ENCODE data around the gene POC1A.

Gene POC1A

DNA sequence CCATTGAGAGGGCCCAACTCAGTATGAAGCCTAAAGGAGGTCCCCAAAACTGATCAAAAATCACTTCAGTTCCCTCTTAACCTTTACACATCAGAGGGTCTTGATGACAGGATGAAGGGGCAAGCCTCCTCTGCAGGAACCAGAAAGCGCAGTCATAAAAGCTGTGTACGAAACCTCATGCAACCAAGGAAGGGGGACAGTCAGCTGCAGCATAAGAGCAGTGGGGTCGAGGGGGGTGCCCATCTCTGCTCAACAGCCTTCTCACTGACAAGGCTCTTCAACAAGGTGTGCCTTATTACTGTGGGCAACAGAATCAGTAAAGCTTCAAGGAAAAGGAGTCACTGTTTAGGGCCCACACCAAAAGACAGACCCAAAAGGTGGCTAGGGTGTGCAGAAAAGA lies 3.9 kb downstream of the POC1A start:
- DNase-seq = no peak

DNA sequence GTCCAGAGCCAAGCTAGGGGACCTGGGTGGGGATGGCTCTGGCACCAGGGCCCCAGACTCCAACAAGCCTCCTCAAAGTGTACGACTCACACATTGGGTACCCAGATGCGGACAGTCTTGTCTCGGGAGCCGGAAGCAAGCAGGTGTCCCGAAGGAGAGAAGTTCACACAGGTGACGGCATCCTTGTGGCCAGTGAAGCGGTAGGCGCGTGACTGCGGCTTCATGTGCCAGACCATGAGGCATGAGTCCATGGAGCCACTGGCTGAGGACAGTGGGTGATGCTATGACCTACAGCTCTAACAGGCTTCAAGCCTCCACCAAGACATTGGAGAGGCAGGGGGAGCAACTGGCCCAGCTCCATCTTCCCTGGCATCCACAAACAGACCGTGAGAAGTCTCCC lies 4.5 kb downstream of the POC1A start:
- DNase-seq = no peak

- DNase-seq = no peak
Observed at GRCh38 chr3:52149021-52149420, 5.2 kb downstream of the POC1A start.

GRCh38 chr3:52147804-52148203 lies 6.4 kb downstream of the POC1A start:
- DNase-seq = no peak

DNA sequence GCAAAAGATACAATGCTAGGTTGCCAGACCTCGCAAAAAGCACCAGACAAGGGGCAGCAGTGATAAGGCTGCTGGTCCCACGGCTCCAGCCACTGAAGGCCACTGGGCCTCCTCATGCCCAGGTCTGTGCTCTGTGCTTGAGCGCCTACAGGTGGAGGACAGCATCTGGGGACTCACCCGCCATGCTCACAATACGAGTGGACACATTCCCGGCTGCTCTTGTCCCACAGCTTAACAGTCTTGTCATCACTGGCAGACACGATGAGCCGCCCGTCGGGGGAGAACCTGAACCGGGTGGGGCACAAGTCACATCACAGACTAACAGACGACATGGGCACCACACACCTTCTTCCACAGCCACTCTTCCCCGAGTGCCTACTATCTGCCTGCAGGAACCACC lies 7.4 kb downstream of the POC1A start:
- DNase-seq = no peak

DNA sequence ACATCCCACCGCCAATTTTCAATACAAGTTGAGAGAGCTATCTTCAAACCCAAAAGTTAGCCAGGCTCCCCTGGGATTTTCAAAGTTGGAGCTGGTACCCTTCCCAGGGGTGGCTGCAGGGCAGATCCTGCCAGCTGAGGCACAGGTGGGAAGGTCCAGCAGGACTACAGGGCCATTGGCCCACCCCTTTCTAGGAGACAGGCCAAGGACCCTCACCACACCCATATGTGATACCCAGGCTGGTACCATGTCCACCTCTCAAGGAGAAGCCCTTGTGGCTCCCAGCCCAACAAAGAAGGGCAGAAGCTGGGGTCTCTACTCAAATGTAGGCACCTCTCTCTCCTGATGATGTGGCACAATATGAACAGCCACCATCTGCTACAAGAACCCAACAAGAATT lies 8.0 kb downstream of the POC1A start:
- DNase-seq = no peak

DNA sequence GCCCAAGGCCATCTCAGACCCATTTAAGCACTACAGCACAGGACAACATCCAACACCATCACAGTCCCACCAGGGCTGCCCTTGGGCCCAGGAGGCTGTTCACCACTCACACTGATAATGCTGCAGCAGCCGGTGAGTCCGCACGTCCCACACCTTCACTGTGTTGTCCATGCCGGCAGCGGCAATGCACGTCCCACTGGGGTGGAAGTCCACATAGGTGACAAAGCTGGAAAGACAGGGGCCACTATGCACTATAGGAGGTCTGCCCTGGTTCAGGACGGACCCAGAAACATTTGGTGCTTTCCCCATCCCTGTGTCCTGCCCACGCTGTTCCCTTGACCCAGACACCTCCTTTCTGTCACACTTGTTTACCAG lies 8.5 kb downstream of the POC1A start:
- DNase-seq = no peak

GRCh38 chr3:52144796-52145735 lies 9.2 kb downstream of the POC1A start:
- no peak for DNase-seq

- peak; percentile 74 for DNase-seq
Observed at GRCh38 chr3:52144034-52144795, 10.0 kb downstream of the POC1A start.

GRCh38 chr3:52143616-52144015 lies 10.6 kb downstream of the POC1A start:
- no peak for DNase-seq

DNA sequence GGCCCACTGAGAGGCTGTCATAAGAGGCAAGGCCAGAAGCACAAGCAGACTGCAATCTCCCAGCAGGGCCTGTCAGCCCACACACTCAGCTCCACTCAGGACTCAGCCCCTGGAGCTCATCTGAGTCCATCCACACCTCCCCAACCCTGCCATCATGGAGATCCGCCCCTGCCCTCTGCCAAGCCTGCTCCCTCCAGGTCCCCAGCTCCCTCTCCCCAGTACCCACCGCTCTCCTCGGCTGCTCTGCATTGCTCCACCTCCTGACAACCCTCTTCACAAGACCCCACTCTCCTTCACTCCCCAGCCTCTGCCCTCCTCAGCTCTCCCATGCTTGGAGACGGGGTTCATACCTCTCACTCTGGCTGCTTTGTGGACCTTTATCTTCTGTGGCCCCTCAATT lies 11.1 kb downstream of the POC1A start:
- DNase-seq = no peak

GRCh38 chr3:52141751-52142150 lies 12.5 kb downstream of the POC1A start:
- no peak for DNase-seq

DNA sequence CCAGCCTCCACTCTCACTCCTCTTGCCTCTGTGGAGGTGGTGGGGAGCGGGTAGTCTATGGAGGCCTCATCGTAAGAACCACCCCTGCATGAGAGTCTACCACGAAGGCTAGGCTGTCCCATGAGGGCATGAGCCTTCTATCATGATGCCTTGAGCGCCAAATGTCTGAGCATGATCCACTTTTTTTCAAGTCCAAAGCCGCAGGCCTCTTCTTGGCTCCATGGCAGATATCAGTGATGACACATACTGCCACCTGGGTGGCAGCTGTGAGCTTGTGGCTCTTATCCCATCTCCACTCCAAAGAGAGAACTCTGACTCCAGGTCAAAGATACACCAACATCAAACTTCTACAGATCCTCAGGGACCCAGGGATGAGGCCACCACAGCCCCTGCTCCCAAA lies 13.5 kb downstream of the POC1A start:
- no peak for DNase-seq

- DNase-seq = no peak
Observed at GRCh38 chr3:52140000-52140399, 14.2 kb downstream of the POC1A start.

GRCh38 chr3:52137311-52137710 lies 16.9 kb downstream of the POC1A start:
- no peak for DNase-seq

DNA sequence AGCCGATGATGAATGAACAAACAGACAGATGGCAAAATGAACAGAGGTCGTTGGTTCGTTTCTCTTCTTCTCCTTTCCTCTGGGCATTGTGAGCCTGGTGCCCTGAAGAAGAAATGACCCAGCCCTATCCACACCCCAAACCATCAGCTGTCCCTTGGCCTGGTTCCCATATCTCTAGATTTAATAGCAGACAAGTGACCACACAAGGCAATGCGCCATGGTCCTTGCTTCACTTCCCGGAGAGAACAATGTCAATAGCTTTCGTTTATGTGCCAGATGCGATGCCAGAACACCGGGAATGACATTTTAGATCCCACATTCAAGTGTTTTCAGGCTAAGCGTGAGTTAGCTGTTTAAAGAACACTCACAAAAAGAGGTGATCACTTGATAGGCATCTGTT lies 17.7 kb downstream of the POC1A start:
- DNase-seq = no peak

DNA sequence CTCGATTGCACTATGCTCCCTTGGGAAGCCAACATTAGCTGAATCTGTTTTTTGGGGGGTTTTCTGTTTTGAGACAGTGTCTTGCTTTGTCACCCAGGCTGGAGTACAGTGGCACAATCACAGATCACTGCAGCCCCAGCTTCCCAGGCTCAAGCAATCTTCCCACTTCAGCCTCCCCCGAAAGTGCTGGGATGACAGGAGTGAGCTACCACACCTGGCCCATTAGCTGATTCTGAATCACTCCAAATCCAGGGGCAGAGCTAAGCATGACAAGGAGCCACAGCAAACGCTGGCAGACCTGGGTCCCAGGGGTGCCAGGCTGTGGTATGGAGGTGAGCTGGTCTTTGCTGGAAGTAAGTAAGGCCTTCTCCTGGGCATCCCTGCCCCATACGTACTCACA lies 18.9 kb downstream of the POC1A start:
- DNase-seq = no peak

DNA sequence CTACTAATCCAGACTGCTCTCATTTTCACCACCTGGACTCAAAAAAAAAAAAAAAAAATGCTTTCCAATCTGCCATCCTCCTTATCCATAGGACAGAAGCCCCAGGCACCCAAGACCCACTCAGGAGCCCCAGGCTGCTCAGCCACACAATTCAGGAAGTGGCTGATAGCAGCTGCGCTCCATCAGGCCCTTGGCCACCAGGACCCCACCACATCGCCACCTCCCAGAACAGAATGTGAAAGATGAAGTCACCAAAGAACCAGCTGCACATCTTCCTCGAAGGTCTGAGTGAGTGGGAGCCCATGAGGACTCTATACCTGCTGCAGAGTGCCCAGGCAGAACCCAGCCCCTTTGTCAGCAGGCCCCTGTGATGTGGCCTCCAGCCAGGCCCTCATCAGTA lies 19.5 kb downstream of the POC1A start:
- DNase-seq = peak; percentile 23

DNA sequence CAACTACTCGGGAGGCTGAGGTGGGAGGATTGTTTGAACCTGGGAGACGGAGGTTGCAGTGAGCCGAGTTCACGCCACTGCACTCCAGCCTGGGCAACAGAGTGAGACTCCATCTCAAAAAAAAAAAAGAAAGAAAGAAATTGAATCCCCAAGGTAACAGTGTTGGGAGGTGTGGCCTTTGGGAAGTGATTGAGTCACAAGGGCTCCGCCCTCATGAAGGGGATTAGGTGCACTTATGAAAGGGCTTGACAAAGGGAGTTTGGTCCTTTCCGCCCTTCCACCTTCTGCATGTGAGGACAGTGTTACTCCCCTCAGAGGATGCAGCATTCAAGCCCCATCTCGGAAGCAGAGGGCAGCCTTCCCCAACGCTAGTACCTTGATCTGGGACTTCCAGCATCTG lies 21.3 kb downstream of the POC1A start:
- no peak for DNase-seq

- no peak for DNase-seq
Observed at GRCh38 chr3:52132041-52132440, 22.2 kb downstream of the POC1A start.

DNA sequence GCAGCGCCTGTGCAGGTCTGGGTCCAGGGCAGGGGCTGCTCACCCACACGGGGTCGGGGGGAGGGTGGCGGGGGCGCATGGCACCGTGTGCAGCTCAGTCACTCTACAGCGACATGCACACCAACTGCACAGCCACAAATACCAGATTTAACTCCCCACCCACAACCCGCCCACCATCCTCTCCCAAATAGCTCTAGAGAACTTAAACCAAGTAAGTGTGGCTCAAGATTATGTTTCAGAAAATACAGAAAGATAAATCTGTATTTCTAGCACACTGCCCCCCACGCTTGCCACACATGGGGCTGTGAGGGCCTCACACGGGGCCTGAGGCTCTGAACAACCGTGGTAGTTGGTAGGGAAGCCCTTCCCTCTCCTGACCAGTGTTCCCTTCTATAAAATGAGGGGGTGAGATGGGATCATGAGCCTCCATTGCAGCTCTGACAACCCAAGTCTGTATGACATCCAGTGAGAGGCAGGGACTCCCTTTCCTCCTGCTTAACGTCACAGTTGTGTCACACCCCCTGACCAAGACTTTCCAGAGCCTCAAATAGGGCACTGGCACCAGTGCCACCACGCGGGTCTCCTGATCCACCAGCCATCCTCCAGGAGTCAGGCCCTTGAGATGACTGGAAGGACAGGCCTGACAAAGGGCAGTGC lies 23.1 kb downstream of the POC1A start:
- no peak for DNase-seq

DNA sequence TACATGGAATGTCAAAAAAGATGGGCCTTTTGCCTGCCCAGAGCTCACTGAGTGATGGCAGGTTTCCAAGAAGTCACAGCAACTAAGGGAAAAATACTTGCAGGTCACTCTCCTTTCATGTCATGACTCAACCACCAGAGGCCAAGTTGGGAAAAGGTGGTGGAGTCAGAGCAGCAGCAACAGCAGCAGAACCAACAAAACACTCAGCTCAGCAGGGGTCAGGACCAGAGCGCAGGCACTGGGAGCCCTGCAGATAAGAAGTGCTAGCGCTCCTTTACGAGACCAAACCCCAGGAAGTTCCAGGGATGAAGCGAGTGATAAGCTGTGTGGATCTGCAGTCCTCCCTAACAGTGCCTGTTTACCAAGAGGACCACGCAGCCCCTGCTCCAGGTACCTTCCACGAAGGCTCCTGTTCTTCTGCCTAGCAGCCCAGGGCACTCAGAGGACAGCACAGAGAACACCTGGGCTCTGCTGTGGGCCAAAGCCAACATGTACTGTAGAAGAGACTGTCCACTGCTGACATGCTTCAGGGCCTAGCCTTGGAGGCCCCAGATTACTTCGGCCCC lies 26.0 kb downstream of the POC1A start:
- DNase-seq = no peak

DNA sequence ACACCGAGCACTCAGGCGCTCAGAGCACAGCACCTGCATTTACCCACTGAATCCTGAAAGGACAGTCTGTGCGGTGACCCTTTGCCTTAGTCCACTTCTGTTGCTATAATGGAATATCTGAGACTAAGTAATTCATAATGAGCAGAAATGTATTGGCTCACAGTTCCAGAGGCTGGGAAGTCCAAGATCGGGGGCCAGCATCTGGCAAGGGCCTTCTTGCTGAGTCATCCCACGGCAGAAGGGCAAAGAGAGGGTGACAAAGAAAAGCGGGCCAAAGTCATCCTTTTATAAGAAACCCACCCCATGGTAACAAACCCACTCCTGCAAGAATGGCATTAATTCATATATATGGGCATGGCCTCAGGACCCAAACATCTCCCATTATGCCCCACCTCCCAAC lies 27.7 kb downstream of the POC1A start:
- no peak for DNase-seq

All from GDM1 (cell line).